Activated CD8-positive, alpha-beta memory T cell treated with anti-CD3 and anti-CD28 coated beads for 48 hours (primary cell): Measurements from ENCODE around the gene USP6NL.

ENCODE experiments used
- DNase-seq, 3 experiments: peaks; one replicate each; pipeline ENCODE4 v3.0.0-alpha.2; 2020; ENCODE audit warnings: low read depth in 2 of 3, low spot score in 2 of 3

The USP6NL gene

GRCh38 chr10:11429439-11430052, 181.9 kb downstream of the USP6NL start:
- no peak for DNase-seq

DNA sequence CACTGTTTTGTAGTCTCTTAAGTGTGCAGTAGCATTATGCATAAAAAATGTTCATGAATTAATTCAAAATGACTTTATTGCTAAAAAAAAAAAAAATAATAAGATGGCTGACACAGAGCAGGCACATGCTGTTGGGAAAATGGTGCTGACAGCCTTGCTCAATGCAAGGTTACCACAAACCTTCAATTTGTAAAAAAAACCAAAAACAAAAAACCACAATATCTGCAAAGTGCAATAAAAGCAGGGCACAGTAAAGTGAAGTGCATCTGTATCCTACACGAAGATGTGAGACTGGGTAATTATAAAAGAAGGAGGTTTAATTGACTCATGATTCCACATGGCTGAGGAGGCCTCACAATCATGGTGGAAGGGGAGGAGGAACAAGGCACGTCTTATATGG, 185.8 kb downstream of the USP6NL start:
- no peak for DNase-seq

DNA sequence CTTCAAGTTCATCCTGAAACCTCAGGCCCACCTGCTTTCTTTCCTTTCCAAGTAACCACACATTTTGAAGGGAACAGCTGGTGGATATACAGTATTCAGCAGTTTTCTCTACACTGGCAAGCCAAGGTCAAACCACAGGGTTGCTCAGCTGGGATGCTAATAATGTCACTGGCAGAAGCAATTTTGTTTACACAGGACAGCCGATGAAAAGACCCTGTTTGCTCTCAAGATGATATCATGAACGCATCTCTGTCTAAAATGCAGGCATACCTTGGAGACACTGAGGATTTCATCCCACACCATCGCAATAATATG, 186.2 kb downstream of the USP6NL start:
- no peak for DNase-seq

DNA sequence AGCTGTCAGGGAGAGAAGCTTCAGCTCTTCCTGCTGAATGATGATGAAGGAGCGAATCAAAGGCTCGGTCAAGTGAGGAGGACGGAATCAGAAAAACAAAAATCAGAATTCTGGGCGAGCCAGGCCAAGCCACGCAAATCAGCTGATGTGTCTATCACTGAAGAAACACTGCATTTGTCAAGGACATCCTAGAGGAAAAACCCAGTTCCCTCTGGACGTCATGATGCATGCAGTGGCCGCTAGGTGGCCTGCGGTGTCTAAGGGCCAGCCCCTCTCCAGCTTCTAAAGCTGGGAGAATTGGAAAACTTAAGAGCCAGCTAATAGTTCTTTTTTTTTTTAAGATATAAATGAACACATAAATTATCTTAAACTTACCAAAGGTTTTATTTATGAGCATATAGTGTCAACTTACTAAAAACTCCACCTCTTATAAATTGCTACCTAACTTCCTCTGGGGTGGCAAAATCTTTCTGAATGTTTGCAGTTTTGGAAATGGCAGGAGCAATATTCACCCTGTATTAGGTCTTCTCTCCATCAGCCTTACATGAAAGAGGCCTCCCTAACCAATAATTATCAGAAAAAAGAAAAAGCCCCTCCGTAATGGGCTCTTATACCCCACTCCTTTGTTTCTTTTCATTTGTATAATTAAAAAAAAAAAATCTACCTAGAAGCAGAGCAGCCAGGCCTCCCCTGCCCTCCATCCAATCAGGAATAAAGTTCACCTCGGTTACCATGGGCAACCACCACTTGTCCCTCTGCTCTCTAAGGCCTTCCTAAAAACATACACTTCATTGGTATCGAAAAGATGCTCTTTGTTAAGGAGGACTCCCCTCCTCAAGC, 186.8 kb downstream of the USP6NL start:
- DNase-seq: no peak

GRCh38 chr10:11416974-11417373, 194.5 kb downstream of the USP6NL start:
- DNase-seq: no peak

GRCh38 chr10:11415095-11415494, 196.4 kb downstream of the USP6NL start:
- DNase-seq: no peak

- DNase-seq: no peak
Observed at GRCh38 chr10:11414314-11415038, 197.0 kb downstream of the USP6NL start.

- no peak for DNase-seq
Observed at GRCh38 chr10:11411926-11412545, 199.4 kb downstream of the USP6NL start.

- DNase-seq: no peak
Observed at GRCh38 chr10:11409357-11409756, 202.1 kb downstream of the USP6NL start.

DNA sequence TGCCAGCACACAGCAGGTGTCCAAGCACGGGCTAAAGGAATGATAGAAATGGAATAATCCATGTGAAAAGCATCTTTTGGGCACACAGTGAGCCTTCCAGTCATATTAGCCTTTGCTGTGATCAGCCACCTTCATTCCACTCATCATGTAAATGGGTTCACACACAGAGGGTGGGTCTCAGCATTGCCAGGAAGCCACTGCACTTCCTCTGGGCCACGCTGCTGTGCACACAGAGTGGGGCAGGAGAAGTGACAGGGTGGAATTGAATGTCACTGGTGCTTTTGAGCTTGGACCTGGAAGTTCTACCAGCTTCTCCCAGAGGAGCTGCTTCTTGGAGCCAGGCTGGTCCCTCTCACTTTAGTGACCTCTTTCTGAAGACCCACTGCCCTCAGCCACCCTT, 203.5 kb downstream of the USP6NL start:
- DNase-seq: no peak

DNA sequence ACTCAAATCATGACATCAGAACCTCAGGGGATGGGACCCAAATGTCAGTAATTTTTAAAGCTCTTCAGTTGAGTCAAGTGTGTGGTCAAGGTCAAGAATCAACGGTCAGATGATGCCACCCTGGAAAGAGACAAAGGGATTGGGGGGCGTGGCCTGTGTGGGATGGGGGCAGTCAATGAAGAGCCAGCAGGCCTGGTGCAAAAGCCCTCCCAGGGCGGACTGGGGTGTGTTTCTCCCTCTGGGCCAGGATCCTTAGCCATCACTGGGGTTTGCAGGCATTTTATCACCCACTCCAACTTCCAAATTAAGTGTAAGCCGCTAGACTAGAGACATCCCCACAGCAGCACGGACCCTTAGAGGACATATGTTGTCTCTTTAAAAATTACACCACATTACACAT, 204.7 kb downstream of the USP6NL start:
- no peak for DNase-seq

- no peak for DNase-seq
Observed at GRCh38 chr10:11404901-11405300, 206.5 kb downstream of the USP6NL start.
